ENCODE measurements around the gene GM2A. TPM values are rescaled to one million over a fixed set of nuclear protein-coding genes. Genes with fewer than 3 reads are reported as not detected.

Gene GM2A
- polyA plus RNA-seq, 1 experiment, result 12.7 TPM

DNA sequence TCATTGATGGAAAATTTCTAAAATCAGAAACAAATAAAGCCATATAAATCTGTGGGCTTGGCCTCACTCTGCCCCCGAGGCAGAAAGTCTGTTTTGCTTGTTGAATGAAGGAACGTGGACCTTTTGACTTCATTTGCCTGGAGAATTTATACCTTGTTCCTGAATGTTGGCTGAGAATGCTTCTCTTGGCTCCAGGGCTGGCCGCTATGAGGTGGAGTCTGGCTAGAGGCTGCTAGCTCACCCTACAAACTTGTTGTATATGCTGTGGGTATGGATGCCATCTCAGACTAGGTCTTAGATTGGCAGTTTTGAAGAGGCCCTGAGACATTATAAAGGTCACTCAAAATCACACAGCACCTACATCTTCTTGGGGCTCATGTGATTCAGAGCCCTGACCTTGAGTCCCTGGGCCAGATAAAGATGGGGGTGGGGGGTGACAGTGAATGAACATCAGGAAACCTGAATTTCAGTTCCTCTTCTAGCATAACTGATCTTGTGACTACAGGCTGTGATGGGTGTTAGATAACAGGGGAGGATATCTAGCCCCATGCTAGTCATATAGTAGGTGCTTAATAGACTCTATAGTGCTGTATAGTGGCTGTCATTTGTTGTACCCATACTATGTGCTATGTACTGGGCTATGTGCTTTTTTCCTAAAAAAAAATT lies 2.8 kb downstream of the GM2A start:
- ChIA-PET CTCF (no interaction called here), POLR2A (no interaction called here)
- TF ChIP-seq, protein P1, sequence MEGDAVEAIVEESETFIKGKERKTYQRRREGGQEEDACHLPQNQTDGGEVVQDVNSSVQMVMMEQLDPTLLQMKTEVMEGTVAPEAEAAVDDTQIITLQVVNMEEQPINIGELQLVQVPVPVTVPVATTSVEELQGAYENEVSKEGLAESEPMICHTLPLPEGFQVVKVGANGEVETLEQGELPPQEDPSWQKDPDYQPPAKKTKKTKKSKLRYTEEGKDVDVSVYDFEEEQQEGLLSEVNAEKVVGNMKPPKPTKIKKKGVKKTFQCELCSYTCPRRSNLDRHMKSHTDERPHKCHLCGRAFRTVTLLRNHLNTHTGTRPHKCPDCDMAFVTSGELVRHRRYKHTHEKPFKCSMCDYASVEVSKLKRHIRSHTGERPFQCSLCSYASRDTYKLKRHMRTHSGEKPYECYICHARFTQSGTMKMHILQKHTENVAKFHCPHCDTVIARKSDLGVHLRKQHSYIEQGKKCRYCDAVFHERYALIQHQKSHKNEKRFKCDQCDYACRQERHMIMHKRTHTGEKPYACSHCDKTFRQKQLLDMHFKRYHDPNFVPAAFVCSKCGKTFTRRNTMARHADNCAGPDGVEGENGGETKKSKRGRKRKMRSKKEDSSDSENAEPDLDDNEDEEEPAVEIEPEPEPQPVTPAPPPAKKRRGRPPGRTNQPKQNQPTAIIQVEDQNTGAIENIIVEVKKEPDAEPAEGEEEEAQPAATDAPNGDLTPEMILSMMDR (IDR thresholded peaks at IDR 0.05; ENCODE audit: insufficient read depth, low read depth, low read length), result no peak
- no peaks in the 10 kb centered on the region for H3K36me3 ChIP-seq (ENCODE audit: control insufficient read depth, insufficient read depth, low read length)
- H3K27me3 ChIP-seq (ENCODE audit: control insufficient read depth, insufficient read depth, low read length), result no peaks in the 10 kb centered on the region
- no peak for DNase-seq (ENCODE audit: low read depth)
- H3K4me3 ChIP-seq (ENCODE audit: low read depth, low read length), result no peak overlapping the region

DNA sequence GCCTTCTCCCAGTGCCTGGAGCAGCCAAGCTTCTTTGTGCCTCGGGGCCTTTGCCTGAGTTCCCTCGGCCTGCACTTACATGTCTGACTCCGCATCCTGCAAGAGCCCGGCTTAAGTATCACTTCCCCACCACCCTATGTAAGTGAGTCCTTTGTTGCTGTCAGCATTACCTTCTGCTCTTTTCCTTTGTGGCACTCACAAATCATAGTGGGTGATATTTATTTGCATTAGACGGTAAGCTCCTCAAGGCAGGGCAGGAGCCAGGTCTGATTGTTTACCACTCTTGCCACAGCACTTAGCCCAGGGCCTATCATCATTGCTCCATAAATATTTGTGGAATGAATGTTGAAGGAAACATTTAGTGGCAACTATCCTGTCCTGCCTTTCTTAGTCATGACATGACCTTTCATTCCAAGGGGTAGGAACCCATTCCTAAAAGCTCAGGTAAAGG lies 4.8 kb downstream of the GM2A start:
- DNase-seq (ENCODE audit: low read depth), result no peak
- POLR2A ChIA-PET, result no interaction called here
- Histone ChIP-seq H3K4me3 (ENCODE audit: low read depth, low read length) (no peak overlapping the region), H3K36me3 (ENCODE audit: control insufficient read depth, insufficient read depth, low read length) (no peaks in the 10 kb centered on the region), H3K27me3 (ENCODE audit: control insufficient read depth, insufficient read depth, low read length) (no peaks in the 10 kb centered on the region)
- TF ChIP-seq, protein P1 (IDR thresholded peaks at IDR 0.05; ENCODE audit: insufficient read depth, low read depth, low read length), result no peak
- CTCF ChIA-PET, result interaction anchor here (0.8 to 1.0 kb wide), 3 partner anchors 19 to 394 kb away, joined by 3 to 6 read pairs (median 3); no protein-coding TSS in a partner anchor

DNA sequence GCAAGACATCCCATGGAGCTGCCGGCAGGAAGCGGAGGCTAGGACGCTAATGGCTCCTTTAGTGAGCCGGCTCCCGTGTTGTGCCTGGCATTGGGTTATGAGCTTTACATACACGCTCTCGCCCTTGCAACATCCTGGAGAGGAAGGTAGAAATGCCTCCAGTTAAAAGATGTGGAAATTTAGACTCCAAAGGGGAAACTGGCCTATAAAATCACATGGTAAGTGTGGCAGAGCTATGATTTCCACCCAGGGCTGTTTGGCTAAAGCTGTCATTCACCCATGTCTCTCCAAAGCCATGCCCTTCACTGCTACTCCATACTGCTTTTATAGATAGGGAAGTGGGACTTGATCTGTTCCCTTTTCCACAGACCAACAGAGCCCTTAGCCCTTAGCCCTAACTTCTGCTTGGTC lies 5.2 kb downstream of the GM2A start:
- CTCF ChIA-PET, result interaction anchor here (0.7 to 0.8 kb wide), 2 partner anchors 19 to 207 kb away, joined by 3 to 4 read pairs; no protein-coding TSS in a partner anchor

DNA sequence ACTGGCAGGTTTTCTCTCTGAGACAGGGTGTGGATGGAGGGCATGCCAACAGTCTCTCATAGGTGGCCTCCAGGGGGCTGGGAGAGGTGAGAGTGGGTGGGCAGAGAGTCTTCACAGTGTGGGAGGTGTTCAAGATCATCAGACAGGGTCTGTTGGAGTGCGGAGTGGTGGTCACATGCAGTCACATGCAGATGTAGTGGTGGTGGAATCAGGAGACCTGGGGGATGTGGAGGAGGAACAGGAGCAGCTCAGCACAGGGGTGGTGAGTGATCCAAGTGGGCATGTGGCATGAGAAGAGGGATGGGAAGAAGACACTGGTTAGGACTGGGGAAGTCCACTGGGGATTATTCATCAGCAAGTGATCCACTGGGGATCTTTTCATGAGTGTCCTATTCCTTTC lies 5.8 kb downstream of the GM2A start:
- ChIA-PET POLR2A (no interaction called here), CTCF (interaction anchor here (0.7 kb wide), 1 partner anchor 20 kb away, joined by 4 read pairs; no protein-coding TSS in a partner anchor)
- Histone ChIP-seq H3K27me3 (ENCODE audit: control insufficient read depth, insufficient read depth, low read length) (no peaks in the 10 kb centered on the region), H3K4me3 (ENCODE audit: low read depth, low read length) (no peak overlapping the region), H3K36me3 (ENCODE audit: control insufficient read depth, insufficient read depth, low read length) (no peaks in the 10 kb centered on the region)
- no peak for DNase-seq (ENCODE audit: low read depth)
- TF ChIP-seq, protein P1 (IDR thresholded peaks at IDR 0.05; ENCODE audit: insufficient read depth, low read depth, low read length), result no peak

More for the DNA sequence above, 5.2 kb downstream of the GM2A start:
- Histone ChIP-seq H3K27me3 (ENCODE audit: control insufficient read depth, insufficient read depth, low read length) (no peaks in the 10 kb centered on the region), H3K36me3 (ENCODE audit: control insufficient read depth, insufficient read depth, low read length) (no peaks in the 10 kb centered on the region), H3K4me3 (ENCODE audit: low read depth, low read length) (no peak overlapping the region)
- DNase-seq (ENCODE audit: low read depth), result no peak
- POLR2A ChIA-PET, result no interaction called here
- TF ChIP-seq, protein P1 (IDR thresholded peaks at IDR 0.05; ENCODE audit: insufficient read depth, low read depth, low read length), result no peak

DNA sequence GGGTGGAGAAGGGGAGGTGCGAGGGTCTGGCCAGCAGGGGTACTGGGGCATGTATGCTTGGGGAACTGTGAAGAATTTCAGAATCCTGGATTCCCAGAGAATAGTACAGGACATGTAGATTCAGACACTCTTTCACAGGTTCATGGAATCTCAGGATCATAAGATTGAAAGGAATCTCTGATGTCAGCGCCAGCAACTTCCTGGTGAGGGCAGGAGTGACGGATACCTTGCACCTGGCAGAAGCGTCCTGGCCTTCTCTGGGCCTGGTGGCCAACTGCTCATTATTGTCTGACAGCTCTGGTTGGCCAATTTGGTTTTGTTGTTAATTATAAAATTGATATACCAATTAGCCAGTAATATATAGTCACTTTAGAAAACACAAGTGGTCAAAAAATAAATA lies 6.9 kb downstream of the GM2A start:
- no peak overlapping the region for H3K4me3 ChIP-seq (ENCODE audit: low read depth, low read length)
- no peaks in the 10 kb centered on the region for H3K27me3 ChIP-seq (ENCODE audit: control insufficient read depth, insufficient read depth, low read length)
- ChIA-PET CTCF (no interaction called here), POLR2A (no interaction called here)
- TF ChIP-seq, protein P1 (IDR thresholded peaks at IDR 0.05; ENCODE audit: insufficient read depth, low read depth, low read length), result no peak
- no peak for DNase-seq (ENCODE audit: low read depth)
- H3K36me3 ChIP-seq (ENCODE audit: control insufficient read depth, insufficient read depth, low read length), result no peaks in the 10 kb centered on the region
